ENCODE measurements around the gene FAM151A. TPM values are rescaled to one million over a fixed set of nuclear protein-coding genes. Genes with fewer than 3 reads are reported as not detected.

The FAM151A gene
- total and polyA plus RNA-seq, 3 donors from 2014 or later, result 0.56 to 2.2 (median 0.94) TPM

DNA sequence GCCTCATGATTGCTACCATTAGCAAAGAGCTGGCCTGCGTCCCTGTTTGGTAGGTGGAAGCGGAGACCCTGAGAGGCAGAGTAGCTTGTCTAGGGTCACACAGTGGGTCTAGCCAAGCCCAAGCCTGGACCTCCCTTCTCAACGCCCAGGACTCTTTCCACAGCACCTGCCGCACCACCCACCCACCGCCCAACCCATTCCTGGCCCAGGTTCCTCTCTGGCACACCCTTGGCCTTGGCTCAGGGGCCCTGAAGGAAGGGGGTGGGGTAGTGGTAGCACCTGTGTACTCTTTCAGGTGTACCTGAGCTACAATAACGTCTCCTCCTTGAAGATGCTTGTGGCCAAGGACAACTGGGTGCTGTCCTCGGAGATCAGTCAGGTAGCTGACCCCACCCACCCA lies 19.3 kb downstream of the FAM151A start:
- no peaks in the 10 kb centered on the region for H3K9me3 ChIP-seq
- WGBS, 2 donors, result 77 to 90% methylated on average over 2 to 7 of the region's 7 CpGs
- H3K27ac ChIP-seq, result no peak overlapping the region
- TF ChIP-seq POLR2A (IDR thresholded peaks at IDR 0.05) (no peak), CTCF (IDR thresholded peaks at IDR 0.05) (no peak)
- intact Hi-C loops (cut with DNase I; ENCODE audit: low total_unique reads), result no loop called here
- no peaks in the 10 kb centered on the region for H3K4me1 ChIP-seq
- no peak for DNase-seq
- H3K36me3 ChIP-seq (ENCODE audit: low read depth, missing control alignments), result no peaks in the 10 kb centered on the region
- no peaks in the 10 kb centered on the region for H3K27me3 ChIP-seq
- H3K4me3 ChIP-seq, result no peak overlapping the region

DNA sequence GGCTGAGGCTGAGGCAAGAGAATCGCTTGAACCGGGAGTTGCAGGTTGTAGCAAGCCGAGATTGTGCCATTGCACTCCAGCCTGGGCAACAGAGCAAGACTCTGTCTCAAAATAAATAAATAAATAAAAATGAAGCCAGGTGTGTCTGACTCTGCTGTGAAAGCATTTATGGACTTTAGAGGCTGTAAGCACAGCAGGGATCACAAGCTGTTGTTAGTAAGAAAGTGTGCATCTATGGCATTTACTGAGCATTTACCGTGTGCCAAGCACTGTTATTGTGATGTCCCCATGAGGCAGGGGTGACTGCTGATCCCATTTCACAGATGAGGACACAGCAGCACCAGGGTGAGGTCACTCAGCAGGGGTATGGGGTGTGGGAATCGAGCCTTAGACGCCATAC lies 20.1 kb downstream of the FAM151A start:
- no peaks in the 10 kb centered on the region for H3K9me3 ChIP-seq
- DNase-seq, result no peak
- whole genome bisulfite sequencing, 2 donors, result 95% methylated on average over 6 of the region's 6 CpGs
- H3K27ac ChIP-seq, result no peak overlapping the region
- no peak for TF ChIP-seq CTCF (IDR thresholded peaks at IDR 0.05)
- TF ChIP-seq POLR2A (IDR thresholded peaks at IDR 0.05), result no peak
- no peak overlapping the region for H3K4me3 ChIP-seq
- no peaks in the 10 kb centered on the region for H3K27me3 ChIP-seq
- intact Hi-C loops (cut with DNase I; ENCODE audit: low total_unique reads), result no loop called here
- H3K4me1 ChIP-seq, result no peaks in the 10 kb centered on the region
- H3K36me3 ChIP-seq (ENCODE audit: low read depth, missing control alignments), result no peaks in the 10 kb centered on the region

GRCh38 chr1:54602554-54602953 lies 20.8 kb downstream of the FAM151A start:
- Histone ChIP-seq H3K36me3 (ENCODE audit: low read depth, missing control alignments) (no peaks in the 10 kb centered on the region), H3K27me3 (no peaks in the 10 kb centered on the region), H3K4me1 (no peaks in the 10 kb centered on the region), H3K4me3 (no peak overlapping the region), H3K27ac (no peak overlapping the region), H3K9me3 (no peaks in the 10 kb centered on the region)
- intact Hi-C loops (cut with DNase I; ENCODE audit: low total_unique reads), result no loop called here
- TF ChIP-seq POLR2A (IDR thresholded peaks at IDR 0.05), result no peak
- no peak for TF ChIP-seq CTCF (IDR thresholded peaks at IDR 0.05)
- DNase-seq, result no peak
- 89 to 91% methylated on average over 18 of the region's 18 CpGs for WGBS, 2 donors

DNA sequence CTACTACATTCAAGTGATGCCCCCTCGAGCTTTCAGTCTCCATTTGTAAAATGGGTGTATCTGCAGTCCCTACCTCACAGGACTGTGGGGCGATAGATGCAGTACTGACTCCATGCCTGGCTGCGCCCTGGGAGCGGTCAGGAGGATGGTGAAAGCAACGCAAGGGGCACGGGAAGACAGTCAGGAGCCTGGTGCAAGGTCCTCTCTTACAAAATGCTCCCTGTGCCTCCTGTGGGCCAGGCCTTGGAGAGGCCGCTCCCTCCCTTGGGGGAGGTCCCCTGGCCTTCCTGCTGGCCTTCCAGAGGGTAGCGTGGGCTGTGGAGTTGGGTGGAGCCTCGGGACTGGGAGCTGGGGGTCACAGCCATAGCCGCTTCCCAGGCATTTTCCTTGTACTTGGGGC lies 21.6 kb downstream of the FAM151A start:
- no peak overlapping the region for H3K4me3 ChIP-seq
- TF ChIP-seq POLR2A (IDR thresholded peaks at IDR 0.05), result no peak
- TF ChIP-seq CTCF (IDR thresholded peaks at IDR 0.05), result no peak
- H3K27ac ChIP-seq, result no peak overlapping the region
- no peaks in the 10 kb centered on the region for H3K9me3 ChIP-seq
- no peaks in the 10 kb centered on the region for H3K4me1 ChIP-seq
- no peak for DNase-seq
- no peaks in the 10 kb centered on the region for H3K36me3 ChIP-seq (ENCODE audit: low read depth, missing control alignments)
- intact Hi-C loops (cut with DNase I; ENCODE audit: low total_unique reads), result no loop called here
- H3K27me3 ChIP-seq, result no peaks in the 10 kb centered on the region
- WGBS, 2 donors, result 89 to 100% methylated on average over 1 to 7 of the region's 10 CpGs

DNA sequence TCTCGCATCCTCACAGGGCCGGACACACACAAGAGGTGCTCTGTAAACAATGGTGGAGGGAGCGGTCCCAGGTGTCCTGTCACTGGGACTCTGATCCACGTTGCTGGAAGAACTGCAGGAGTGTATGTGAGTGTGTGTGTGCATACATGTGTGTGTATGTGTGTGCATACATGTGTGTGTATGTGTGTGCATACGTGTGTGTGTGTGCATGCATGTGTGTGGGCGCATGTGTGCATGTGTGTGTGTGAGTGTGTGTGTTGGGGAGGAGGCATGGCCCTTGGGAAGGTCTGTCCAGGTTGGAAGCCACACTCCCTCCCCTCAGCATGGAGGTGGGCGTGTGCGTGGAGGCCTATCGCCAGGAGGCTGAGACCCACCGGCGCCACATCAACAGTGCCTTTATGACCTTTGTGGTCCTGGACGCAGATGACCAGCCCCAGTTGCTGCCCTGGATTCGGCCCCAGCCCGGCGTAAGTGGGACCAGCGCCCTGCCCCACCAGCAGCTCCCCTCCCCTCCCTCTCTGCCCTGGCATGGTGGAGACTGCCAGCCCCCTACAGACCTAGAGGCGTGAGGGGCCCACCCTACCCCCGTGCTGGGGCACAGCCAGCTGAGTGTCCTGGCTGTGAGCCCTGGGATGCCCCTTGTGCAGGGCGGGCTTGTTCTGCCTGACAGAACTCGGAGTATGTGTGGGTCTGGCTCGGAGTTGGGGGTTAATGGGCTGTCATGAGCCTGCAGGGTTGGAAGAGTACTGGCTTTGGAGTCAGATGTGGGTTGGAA lies 22.2 kb downstream of the FAM151A start:
- Histone ChIP-seq H3K9me3 (no peaks in the 10 kb centered on the region), H3K36me3 (ENCODE audit: low read depth, missing control alignments) (no peaks in the 10 kb centered on the region), H3K27me3 (no peaks in the 10 kb centered on the region), H3K4me3 (no peak overlapping the region), H3K4me1 (no peaks in the 10 kb centered on the region), H3K27ac (no peak overlapping the region)
- no peak for TF ChIP-seq CTCF (IDR thresholded peaks at IDR 0.05)
- no peak for TF ChIP-seq POLR2A (IDR thresholded peaks at IDR 0.05)
- intact Hi-C loops (cut with DNase I; ENCODE audit: low total_unique reads), result no loop called here
- WGBS, 2 donors, result 87 to 89% methylated on average over 12 to 19 of the region's 21 CpGs
- no peak for DNase-seq

Data from testis (tissue), 3 donors.